HepG2 (cell line): ENCODE measurements around the gene CST3. TPM values are rescaled to one million over a fixed set of nuclear protein-coding genes. Genes with fewer than 3 reads are reported as not detected.

Experiments
- ARNT2 ChIP-seq: sonication (generic); formaldehyde crosslinking; IDR thresholded peaks from 2 replicates; pipeline ENCODE4 v1.8.0; 2022; ENCODE audit warnings: mild to moderate bottlenecking, low read depth, missing genetic modification reagents, moderate library complexity
- CREB1 ChIP-seq, 2 experiments: fragments of 450-650 bp in 1 of 2; IDR thresholded peaks; 2 replicates each; pipeline ENCODE4 v1.6.1; 2016 to 2017; ENCODE audit warnings: control low read depth in 1 of 2, mild to moderate bottlenecking in 1 of 2, missing compliant biosample characterization in 1 of 2, missing genetic modification characterization in 1 of 2
- GATA4 ChIP-seq: sonication (generic); IDR thresholded peaks from 2 replicates; pipeline ENCODE4 v1.6.1; 2016; ENCODE audit warnings: antibody characterized with exemption, low read depth, borderline replicate concordance
- MED8 ChIP-seq: sonication (generic); formaldehyde crosslinking; IDR thresholded peaks from 2 replicates; pipeline ENCODE4 v1.8.1; 2023; ENCODE audit warnings: mild to moderate bottlenecking, missing genetic modification reagents; ENCODE audit not compliant: insufficient replicate concordance
- MLLT10 ChIP-seq: sonication (generic); formaldehyde crosslinking; IDR thresholded peaks from 2 replicates; pipeline ENCODE4 v1.4.0; 2020; ENCODE audit warnings: missing genetic modification reagents
- RBAK ChIP-seq: sonication (generic); formaldehyde crosslinking; IDR thresholded peaks from 2 replicates; pipeline ENCODE4 v1.5.1; 2020; ENCODE audit warnings: mild to moderate bottlenecking, missing genetic modification reagents
- SAP130 ChIP-seq: IDR thresholded peaks from 2 replicates; pipeline ENCODE4 v1.6.1; 2016; ENCODE audit warnings: low read depth
- SMYD3 ChIP-seq: sonication (generic); formaldehyde crosslinking; IDR thresholded peaks from 2 replicates; pipeline ENCODE4 v1.8.1; 2023; ENCODE audit warnings: mild to moderate bottlenecking, missing genetic modification reagents
- SOX6 ChIP-seq, 2 experiments: fragments of 450-650 bp in 1 of 2; sonication (generic) in 1 of 2; formaldehyde crosslinking in 1 of 2; IDR thresholded peaks; 2 replicates each; pipeline versions ENCODE4 v1.4.0 to v1.6.1; 2017 to 2020; ENCODE audit warnings: antibody characterized with exemption in 1 of 2, mild to moderate bottlenecking in 1 of 2, missing genetic modification reagents in 1 of 2
- ZNF296 ChIP-seq: sonication (generic); formaldehyde crosslinking; conservative IDR thresholded peaks from 2 replicates; pipeline ENCODE4 v1.5.0; 2020; ENCODE audit warnings: mild to moderate bottlenecking, missing genetic modification reagents
- polyA plus RNA-seq, 8 experiments: library from polyadenylated mRNA; depleted of rRNA in 3 of 8; stranded (reverse) in 7 of 8; unstranded in 1 of 8; fragments of >200 nt; fragmentation: Illumina TruSeq in 4 of 8; extraction: Trizol in 4 of 8; gene quantifications; 2 replicates each; pipeline versions ENCODE4 v1.2.1 to v1.2.3, GENCODE V29; 2011 to 2016; ENCODE audit warnings: low read depth in 4 of 8, missing spikeins in 1 of 8, mixed read lengths in 1 of 8; ENCODE audit not compliant: insufficient read depth in 1 of 8
- total RNA-seq, 5 experiments: library from RNA; depleted of rRNA; stranded (reverse); fragments of >200 nt; fragmentation: Illumina TruSeq; extraction: Trizol; gene quantifications; 2 replicates each; pipeline ENCODE4 v1.2.3, GENCODE V29; 2016; ENCODE audit warnings: low read depth in 1 of 5
- TF ChIP-seq, protein P1 (sequence below): sonication (generic); IDR thresholded peaks from 2 replicates; pipeline ENCODE4 v1.6.1; 2016; ENCODE audit warnings: low read depth, borderline replicate concordance
- TF ChIP-seq, protein P2 (sequence below): sonication (generic); formaldehyde crosslinking; IDR thresholded peaks from 2 replicates; pipeline ENCODE4 v1.4.0; 2020; ENCODE audit warnings: missing genetic modification reagents
- TF ChIP-seq, protein P3 (sequence below): IDR thresholded peaks from 2 replicates; pipeline ENCODE4 v1.4.0; 2020; ENCODE audit warnings: mild to moderate bottlenecking, missing genetic modification reagents
- TF ChIP-seq, protein P4 (sequence below): IDR thresholded peaks from 2 replicates; pipeline ENCODE4 v1.6.1; 2018; ENCODE audit warnings: missing genetic modification reagents, mild to moderate bottlenecking, missing compliant biosample characterization

CST3 gene
- total and polyA plus RNA-seq, 2 of the 13 experiments (the other 11 are each of a cell fraction or from before 2014, with no cell fraction given): 690 to 1,005 TPM

DNA sequence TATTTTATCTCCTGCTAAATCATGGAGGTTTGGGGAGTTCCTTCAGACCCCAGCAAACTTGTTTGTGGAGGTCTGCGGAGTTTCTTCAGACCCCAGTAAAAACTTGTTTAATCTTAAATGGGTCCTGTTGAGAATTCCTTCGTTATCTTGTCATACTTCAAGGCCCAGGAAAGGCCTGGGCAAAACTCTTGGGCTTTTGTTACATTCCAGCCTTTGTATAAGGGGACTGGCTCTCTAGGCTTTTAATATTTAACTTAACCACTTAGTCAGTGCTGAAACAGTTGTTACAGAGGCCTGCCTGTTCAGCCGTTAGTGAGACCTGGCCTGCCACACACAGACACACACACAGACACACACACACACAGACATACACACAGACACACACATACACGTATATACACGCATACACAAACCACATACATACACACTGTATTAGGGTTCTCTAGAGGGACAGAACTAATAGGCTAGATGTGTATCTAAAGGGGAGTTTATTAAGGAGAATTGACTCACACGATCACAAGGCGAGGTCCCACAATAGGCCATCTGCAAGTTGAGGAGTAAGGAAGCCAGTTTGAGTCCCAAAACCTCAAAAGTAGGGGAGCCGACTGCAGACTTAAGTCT lies 21.3 kb upstream of the CST3 start (continued):
- TF ChIP-seq, protein P1, sequence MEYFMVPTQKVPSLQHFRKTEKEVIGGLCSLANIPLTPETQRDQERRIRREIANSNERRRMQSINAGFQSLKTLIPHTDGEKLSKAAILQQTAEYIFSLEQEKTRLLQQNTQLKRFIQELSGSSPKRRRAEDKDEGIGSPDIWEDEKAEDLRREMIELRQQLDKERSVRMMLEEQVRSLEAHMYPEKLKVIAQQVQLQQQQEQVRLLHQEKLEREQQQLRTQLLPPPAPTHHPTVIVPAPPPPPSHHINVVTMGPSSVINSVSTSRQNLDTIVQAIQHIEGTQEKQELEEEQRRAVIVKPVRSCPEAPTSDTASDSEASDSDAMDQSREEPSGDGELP: peak; percentile 36; the same call in 1 of the 2 replicates
- TF ChIP-seq MLLT10 (CRISPR knock-in tag): no peak
- TF ChIP-seq ZNF296 (CRISPR knock-in tag): 0 out of 2 replicates have a peak, but pooled peaks have one; percentile 27
- TF ChIP-seq, protein P2, sequence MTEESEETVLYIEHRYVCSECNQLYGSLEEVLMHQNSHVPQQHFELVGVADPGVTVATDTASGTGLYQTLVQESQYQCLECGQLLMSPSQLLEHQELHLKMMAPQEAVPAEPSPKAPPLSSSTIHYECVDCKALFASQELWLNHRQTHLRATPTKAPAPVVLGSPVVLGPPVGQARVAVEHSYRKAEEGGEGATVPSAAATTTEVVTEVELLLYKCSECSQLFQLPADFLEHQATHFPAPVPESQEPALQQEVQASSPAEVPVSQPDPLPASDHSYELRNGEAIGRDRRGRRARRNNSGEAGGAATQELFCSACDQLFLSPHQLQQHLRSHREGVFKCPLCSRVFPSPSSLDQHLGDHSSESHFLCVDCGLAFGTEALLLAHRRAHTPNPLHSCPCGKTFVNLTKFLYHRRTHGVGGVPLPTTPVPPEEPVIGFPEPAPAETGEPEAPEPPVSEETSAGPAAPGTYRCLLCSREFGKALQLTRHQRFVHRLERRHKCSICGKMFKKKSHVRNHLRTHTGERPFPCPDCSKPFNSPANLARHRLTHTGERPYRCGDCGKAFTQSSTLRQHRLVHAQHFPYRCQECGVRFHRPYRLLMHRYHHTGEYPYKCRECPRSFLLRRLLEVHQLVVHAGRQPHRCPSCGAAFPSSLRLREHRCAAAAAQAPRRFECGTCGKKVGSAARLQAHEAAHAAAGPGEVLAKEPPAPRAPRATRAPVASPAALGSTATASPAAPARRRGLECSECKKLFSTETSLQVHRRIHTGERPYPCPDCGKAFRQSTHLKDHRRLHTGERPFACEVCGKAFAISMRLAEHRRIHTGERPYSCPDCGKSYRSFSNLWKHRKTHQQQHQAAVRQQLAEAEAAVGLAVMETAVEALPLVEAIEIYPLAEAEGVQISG (CRISPR knock-in tag): peak; percentile 61
- 0 out of 2 replicates have a peak, but pooled peaks have one; percentile 67 for TF ChIP-seq RBAK (CRISPR knock-in tag)
- peak; percentile 71 for TF ChIP-seq SAP130 (CRISPR knock-in tag)
- TF ChIP-seq CREB1 (IDR thresholded peaks at IDR 0.05): no peak
- TF ChIP-seq CREB1 (CRISPR knock-in tag; IDR thresholded peaks at IDR 0.05): no peak
- TF ChIP-seq, protein P3, sequence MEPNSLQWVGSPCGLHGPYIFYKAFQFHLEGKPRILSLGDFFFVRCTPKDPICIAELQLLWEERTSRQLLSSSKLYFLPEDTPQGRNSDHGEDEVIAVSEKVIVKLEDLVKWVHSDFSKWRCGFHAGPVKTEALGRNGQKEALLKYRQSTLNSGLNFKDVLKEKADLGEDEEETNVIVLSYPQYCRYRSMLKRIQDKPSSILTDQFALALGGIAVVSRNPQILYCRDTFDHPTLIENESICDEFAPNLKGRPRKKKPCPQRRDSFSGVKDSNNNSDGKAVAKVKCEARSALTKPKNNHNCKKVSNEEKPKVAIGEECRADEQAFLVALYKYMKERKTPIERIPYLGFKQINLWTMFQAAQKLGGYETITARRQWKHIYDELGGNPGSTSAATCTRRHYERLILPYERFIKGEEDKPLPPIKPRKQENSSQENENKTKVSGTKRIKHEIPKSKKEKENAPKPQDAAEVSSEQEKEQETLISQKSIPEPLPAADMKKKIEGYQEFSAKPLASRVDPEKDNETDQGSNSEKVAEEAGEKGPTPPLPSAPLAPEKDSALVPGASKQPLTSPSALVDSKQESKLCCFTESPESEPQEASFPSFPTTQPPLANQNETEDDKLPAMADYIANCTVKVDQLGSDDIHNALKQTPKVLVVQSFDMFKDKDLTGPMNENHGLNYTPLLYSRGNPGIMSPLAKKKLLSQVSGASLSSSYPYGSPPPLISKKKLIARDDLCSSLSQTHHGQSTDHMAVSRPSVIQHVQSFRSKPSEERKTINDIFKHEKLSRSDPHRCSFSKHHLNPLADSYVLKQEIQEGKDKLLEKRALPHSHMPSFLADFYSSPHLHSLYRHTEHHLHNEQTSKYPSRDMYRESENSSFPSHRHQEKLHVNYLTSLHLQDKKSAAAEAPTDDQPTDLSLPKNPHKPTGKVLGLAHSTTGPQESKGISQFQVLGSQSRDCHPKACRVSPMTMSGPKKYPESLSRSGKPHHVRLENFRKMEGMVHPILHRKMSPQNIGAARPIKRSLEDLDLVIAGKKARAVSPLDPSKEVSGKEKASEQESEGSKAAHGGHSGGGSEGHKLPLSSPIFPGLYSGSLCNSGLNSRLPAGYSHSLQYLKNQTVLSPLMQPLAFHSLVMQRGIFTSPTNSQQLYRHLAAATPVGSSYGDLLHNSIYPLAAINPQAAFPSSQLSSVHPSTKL (CRISPR knock-in tag): peak; percentile 59
- peak; percentile 85 for TF ChIP-seq SMYD3 (CRISPR knock-in tag)
- TF ChIP-seq GATA4: peak; percentile 62; the same call in 1 of the 2 replicates
- TF ChIP-seq, protein P4, sequence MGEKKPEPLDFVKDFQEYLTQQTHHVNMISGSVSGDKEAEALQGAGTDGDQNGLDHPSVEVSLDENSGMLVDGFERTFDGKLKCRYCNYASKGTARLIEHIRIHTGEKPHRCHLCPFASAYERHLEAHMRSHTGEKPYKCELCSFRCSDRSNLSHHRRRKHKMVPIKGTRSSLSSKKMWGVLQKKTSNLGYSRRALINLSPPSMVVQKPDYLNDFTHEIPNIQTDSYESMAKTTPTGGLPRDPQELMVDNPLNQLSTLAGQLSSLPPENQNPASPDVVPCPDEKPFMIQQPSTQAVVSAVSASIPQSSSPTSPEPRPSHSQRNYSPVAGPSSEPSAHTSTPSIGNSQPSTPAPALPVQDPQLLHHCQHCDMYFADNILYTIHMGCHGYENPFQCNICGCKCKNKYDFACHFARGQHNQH (CRISPR knock-in tag): 0 out of 2 replicates have a peak, but pooled peaks have one; percentile 32
- TF ChIP-seq MED8 (CRISPR knock-in tag): peak; percentile 72
- TF ChIP-seq ARNT2 (CRISPR knock-in tag): peak; percentile 60; the same call in 1 of the 2 replicates
- TF ChIP-seq SOX6 (IDR thresholded peaks at IDR 0.05): no peak
- peak; percentile 91 for TF ChIP-seq SOX6 (CRISPR knock-in tag; IDR thresholded peaks at IDR 0.05)
